ENCODE data around the gene NECAB2. TPM values are rescaled to one million over a fixed set of nuclear protein-coding genes. Genes with fewer than 3 reads are reported as not detected.

NECAB2 gene
- total and polyA plus RNA-seq, 8 donors: 0.46 to 11.2 (median 1.7) TPM; not detected in 3

GRCh38 chr16:84009282-84009681 is 41.2 kb downstream of the NECAB2 start:
- intact Hi-C loops (cut with DNase I; ENCODE audit: low total_unique reads): no loop called here
- H3K4me3 ChIP-seq: no peak overlapping the region
- DNase-seq: no peak
- H3K36me3 ChIP-seq: no peaks in the 10 kb centered on the region
- no peaks in the 10 kb centered on the region for H3K9me3 ChIP-seq
- TF ChIP-seq CTCF (IDR thresholded peaks at IDR 0.05) (no peak), POLR2AphosphoS5 (IDR thresholded peaks at IDR 0.05) (no peak), POLR2A (IDR thresholded peaks at IDR 0.05) (no peak), EP300 (IDR thresholded peaks at IDR 0.05) (no peak)
- peaks cover 0 to 7% (median 0%) of the 10 kb centered on the region in 4 donors for H3K4me1 ChIP-seq
- peaks cover 0 to 43% (median 8%) of the 10 kb centered on the region in 3 donors for H3K27me3 ChIP-seq
- no peak overlapping the region for H3K27ac ChIP-seq
- 86 to 91% (median 89%) methylated on average over 6 of the region's 6 CpGs for WGBS, 5 donors

GRCh38 chr16:84013787-84014569 is 45.9 kb downstream of the NECAB2 start:
- no peak for TF ChIP-seq EP300 (IDR thresholded peaks at IDR 0.05)
- no peak for TF ChIP-seq POLR2AphosphoS5 (IDR thresholded peaks at IDR 0.05)
- no peak for TF ChIP-seq POLR2A (IDR thresholded peaks at IDR 0.05)
- TF ChIP-seq CTCF (IDR thresholded peaks at IDR 0.05): no peak
- 5 to 10% (median 8%) methylated on average over 10 to 14 of the region's 14 CpGs for WGBS, 5 donors
- peaks cover 0 to 8% (median 0%) of the 10 kb centered on the region in 4 donors for H3K4me1 ChIP-seq
- intact Hi-C loops (cut with DNase I; ENCODE audit: low total_unique reads): no loop called here
- H3K9me3 ChIP-seq: peaks cover 0 to 7% (median 3%) of the 10 kb centered on the region in 4 donors
- H3K27me3 ChIP-seq: peaks cover 0 to 29% (median 0%) of the 10 kb centered on the region in 3 donors
- peak; percentile 89 to 91 for DNase-seq
- H3K4me3 ChIP-seq: no peak overlapping the region
- H3K27ac ChIP-seq: no peak overlapping the region
- no peaks in the 10 kb centered on the region for H3K36me3 ChIP-seq

GRCh38 chr16:84014570-84015327 is 46.7 kb downstream of the NECAB2 start:
- Histone ChIP-seq H3K4me1 (peaks cover 0 to 8% (median 0%) of the 10 kb centered on the region in 4 donors), H3K27me3 (peaks cover 0 to 24% (median 0%) of the 10 kb centered on the region in 3 donors), H3K9me3 (peaks cover 0 to 11% (median 4%) of the 10 kb centered on the region in 4 donors), H3K27ac (no peak overlapping the region), H3K36me3 (no peaks in the 10 kb centered on the region), H3K4me3 (no peak overlapping the region)
- no peak for TF ChIP-seq EP300 (IDR thresholded peaks at IDR 0.05)
- TF ChIP-seq POLR2A (IDR thresholded peaks at IDR 0.05): no peak
- TF ChIP-seq POLR2AphosphoS5 (IDR thresholded peaks at IDR 0.05): no peak
- no peak for TF ChIP-seq CTCF (IDR thresholded peaks at IDR 0.05)
- DNase-seq: no peak
- WGBS, 5 donors: 68 to 73% (median 71%) methylated on average over 14 of the region's 14 CpGs
- intact Hi-C loops (cut with DNase I; ENCODE audit: low total_unique reads): no loop called here

- TF ChIP-seq CTCF (IDR thresholded peaks at IDR 0.05) (no peak), POLR2A (IDR thresholded peaks at IDR 0.05) (no peak), EP300 (IDR thresholded peaks at IDR 0.05) (no peak), POLR2AphosphoS5 (IDR thresholded peaks at IDR 0.05) (no peak)
- H3K36me3 ChIP-seq: no peaks in the 10 kb centered on the region
- WGBS, 5 donors: 81 to 87% (median 86%) methylated on average over 12 of the region's 12 CpGs
- no peak for DNase-seq
- H3K4me1 ChIP-seq: peaks cover 0 to 8% (median 0%) of the 10 kb centered on the region in 4 donors
- peaks cover 0 to 24% (median 0%) of the 10 kb centered on the region in 3 donors for H3K27me3 ChIP-seq
- no peak overlapping the region for H3K4me3 ChIP-seq
- intact Hi-C loops (cut with DNase I; ENCODE audit: low total_unique reads): no loop called here
- H3K9me3 ChIP-seq: peaks cover 0 to 11% (median 6%) of the 10 kb centered on the region in 4 donors
- no peak overlapping the region for H3K27ac ChIP-seq
Observed at GRCh38 chr16:84015399-84015798, 47.4 kb downstream of the NECAB2 start.

Measured in stomach (tissue), 9 donors.